ENCODE measurements around the gene ZBTB45.
"Not testable (repeated sequence)": the region's sequence is repeated elsewhere in the genome, so short reads cannot be mapped to it uniquely, and the experiment has no call there.

ZBTB45 gene

DNA sequence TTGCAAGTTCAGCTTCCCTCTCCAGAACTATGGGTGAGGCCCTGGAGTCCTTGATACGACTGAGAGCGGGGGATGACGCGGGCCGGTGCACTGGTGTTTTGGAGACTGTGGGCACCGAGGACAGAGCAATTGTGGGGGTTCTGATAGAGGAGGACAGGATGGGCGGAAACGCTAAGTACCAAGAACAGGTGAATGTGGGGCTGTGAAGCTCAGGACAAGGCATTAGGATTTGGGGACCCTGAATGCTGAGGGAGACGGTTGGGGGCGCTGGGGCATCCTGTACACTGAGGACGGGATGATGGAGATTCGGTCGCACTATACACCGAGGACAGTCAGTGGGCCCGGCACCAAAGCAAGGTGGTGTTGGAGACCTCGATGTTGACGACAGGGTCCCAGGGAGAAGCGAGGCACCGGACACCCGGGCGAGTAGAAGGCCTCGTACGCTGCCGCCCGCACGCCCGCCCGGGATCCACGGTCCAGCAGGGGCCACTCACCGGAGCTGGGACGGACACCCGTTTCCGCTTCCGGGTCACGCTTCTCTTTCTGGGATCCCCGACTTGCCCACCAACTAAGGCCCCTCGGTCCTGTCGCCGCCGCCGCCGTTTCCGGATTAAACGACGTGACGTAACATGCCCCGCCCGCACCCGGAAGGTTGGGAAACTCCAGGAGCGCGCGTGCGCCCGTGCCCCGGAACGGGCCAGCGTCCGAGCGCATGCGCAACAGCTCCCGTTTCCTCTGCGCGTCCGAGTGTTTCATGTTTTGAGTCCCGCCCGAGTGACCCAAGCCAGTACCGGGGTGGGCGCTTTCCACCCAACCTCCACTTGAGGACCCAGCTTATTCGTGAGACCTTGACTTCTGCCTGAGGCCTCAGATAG is 35.1 kb upstream of the ZBTB45 start, which contains the start of gene CHMP2A:
Gene CHMP2A (minus strand): TSS at position 612 of the 875 bp plus-strand sequence. CDS start 893 bp downstream, outside the sequence.
- no peak for DNase-seq

DNA sequence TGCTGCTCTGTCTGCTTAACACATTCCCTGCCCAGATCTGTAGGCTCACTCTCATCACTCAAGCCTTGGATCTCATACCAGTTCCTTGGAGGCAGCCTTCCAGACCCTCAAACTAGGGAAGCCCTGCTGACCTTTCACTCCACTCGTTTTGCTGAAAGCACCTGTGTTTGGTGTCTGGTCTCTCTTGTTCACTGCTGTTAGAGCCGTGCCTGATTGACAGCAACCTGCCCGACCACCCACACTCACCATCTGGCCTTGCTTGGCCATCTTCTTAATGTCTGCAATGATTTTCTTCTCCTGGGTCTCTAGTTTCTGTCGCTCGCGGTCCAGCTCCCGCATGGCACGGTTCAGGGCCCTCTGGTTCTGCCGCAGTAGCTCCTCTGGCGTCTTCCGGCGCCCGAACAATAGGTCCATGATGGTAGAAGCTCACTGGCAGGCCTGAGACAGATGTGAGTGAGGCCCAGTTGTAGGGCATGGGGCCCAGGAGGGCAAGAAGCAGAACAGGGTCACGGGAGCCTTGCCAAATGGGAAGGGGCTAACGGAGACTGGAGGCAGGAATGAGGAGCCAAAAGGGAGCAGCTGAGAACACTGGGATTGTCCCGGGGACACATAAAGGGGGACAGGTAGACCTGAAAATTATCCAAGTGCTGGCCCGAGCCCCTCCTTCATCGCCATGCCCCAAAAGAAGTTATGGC is 34.3 kb upstream of the ZBTB45 start:
- no peak for DNase-seq

DNA sequence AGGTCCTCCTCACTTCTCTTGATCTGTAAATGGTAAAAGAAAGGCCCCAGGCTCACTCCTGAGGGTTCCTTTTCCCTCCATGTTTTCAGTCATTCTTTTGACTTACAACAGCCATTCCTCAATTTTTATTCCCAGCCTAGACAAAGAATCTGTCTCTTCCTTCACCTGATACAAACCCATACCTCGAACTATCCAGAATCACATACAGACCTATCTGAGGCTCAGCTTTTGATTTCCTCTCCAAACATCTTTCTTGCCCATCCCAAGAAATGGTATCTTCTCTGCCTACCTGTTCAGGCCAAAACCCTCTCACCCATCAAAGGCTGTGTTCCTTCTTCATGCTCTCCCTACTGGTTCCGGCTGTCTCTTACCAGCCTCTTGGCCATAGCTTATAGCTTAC is 33.0 kb upstream of the ZBTB45 start:
- no peak for DNase-seq

DNA sequence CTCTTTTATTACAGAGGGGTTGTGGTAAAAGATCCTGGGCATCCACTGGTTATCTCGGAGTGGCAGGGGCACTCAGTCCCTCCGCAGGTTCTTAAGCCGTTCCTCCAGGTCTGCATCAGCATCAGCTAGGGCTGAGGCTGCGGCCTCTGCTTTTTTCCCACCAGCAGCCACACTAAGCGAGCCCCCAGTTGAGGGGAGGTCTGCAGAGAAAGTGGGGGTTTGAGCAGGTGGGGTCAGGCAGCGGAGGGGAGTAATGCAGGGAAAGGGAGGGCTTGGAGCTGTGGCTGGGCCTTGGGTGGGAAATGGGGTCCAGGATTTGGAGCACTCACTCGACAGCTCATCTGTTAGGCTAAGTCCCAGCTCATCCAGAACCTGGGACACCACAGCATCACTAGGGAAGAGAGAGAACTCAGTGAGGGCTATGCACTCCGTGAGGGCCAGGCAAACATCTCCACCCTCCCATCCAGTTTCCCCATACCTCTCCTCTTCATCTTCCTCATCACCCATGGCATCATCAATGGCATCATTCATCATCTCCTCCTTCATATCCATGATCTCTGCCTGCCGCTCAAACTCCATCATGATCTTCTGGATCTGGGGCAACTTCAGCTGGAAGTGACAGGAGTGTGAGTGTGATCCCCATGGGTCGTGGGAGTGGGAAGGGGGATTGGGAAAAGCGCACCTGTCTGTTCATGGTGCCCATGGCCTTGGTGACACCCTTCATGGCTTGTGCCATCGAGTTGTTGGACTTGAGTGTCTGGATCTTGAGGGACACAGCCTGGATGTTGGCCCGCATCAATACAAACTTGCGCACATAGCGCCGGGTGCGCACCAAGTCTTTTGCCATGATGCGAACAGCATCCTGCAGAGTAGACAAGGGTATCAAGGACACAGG is 32.2 kb upstream of the ZBTB45 start:
- DNase-seq, result no peak

DNA sequence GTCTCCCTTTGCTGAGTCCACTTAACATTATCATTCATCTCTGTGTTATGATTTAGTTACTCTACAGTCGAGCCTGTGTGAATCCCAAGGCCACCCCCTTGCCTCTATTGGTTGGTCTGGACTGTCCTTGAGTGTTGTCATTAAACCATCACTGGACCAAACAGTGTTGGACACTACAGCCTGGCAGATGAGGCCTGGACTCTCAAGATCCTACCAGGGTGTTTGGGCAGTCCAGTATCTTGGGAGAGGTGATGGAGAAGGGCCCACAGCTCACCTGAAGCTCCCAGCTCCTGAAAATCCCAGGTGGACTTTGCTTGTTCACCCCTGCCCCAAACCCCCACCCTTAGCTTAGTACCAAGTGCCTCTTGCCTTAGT is 31.5 kb upstream of the ZBTB45 start:
- DNase-seq, result no peak

DNA sequence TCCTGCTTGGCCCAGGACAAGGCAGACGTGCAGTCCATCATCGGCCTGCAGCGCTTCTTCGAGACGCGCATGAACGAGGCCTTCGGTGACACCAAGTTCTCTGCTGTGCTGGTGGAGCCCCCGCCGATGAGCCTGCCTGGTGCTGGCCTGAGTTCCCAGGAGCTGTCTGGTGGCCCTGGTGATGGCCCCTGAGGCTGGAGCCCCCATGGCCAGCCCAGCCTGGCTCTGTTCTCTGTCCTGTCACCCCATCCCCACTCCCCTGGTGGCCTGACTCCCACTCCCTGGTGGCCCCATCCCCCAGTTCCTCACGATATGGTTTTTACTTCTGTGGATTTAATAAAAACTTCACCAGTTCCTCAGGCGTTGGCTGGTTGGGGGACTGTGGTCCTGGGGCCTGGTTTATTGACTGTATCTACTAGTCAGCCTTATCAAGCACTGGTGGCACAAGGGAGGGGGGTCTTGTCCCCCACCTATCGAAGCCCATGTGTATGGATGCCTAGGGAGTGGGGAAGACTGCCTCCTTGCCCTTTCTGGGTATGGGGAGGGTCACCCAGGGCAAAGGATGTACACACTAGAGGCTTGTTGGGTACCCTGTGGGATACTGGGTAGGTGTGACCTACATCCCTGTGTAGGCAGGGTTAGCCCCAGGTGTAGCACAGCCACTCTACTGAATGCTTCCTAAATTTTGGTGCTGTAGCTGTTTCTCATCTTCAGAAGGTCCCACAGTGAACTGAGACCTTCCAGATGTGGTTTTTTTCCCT is 30.9 kb upstream of the ZBTB45 start:
- no peak for DNase-seq

DNA sequence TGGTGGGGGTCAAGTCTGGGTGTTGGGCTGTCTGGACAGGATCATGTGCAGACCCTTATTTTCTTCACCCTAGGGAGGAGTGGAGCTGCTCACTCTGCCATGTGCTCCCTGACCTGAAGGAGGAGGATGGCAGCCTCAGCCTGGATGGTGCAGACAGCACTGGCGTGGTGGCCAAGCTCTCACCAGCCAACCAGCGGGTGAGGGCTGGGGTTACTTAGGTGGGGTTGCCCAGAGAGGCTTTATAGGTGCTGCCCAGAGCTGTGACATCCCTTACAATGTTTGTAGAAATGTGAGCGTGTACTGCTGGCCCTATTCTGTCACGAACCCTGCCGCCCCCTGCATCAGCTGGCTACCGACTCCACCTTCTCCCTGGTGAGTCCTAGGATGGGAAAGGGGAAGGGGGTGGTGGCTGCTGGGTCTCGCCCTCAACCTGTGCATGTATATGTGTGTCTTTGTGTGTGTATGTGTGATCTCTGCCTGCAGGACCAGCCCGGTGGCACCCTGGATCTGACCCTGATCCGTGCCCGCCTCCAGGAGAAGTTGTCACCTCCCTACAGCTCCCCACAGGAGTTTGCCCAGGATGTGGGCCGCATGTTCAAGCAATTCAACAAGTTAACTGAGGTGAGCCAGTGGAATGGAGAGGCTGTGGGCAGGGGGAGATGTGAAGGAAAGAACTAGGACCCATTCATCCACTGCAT is 30.2 kb upstream of the ZBTB45 start:
- DNase-seq, result no peak

DNA sequence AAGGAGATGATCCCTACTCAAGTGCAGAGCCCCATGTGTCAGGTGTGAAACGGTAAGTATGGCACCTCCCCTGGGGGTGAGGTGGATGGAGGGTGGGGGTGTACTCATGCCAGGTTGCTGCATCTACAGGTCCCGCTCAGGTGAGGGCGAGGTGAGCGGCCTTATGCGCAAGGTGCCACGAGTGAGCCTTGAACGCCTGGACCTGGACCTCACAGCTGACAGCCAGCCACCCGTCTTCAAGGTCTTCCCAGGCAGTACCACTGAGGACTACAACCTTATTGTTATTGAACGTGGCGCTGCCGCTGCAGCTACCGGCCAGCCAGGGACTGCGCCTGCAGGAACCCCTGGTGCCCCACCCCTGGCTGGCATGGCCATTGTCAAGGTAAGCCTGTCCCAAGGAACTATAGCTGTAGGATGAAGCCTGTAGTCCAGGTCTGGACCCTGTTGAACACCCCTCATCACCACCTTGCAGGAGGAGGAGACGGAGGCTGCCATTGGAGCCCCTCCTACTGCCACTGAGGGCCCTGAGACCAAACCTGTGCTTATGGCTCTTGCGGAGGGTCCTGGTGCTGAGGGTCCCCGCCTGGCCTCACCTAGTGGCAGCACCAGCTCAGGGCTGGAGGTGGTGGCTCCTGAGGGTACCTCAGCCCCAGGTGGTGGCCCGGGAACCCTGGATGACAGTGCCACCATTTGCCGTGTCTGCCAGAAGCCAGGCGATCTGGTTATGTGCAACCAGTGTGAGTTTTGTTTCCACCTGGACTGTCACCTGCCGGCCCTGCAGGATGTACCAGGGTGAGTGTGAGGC is 29.5 kb upstream of the ZBTB45 start:
- no peak for DNase-seq

DNA sequence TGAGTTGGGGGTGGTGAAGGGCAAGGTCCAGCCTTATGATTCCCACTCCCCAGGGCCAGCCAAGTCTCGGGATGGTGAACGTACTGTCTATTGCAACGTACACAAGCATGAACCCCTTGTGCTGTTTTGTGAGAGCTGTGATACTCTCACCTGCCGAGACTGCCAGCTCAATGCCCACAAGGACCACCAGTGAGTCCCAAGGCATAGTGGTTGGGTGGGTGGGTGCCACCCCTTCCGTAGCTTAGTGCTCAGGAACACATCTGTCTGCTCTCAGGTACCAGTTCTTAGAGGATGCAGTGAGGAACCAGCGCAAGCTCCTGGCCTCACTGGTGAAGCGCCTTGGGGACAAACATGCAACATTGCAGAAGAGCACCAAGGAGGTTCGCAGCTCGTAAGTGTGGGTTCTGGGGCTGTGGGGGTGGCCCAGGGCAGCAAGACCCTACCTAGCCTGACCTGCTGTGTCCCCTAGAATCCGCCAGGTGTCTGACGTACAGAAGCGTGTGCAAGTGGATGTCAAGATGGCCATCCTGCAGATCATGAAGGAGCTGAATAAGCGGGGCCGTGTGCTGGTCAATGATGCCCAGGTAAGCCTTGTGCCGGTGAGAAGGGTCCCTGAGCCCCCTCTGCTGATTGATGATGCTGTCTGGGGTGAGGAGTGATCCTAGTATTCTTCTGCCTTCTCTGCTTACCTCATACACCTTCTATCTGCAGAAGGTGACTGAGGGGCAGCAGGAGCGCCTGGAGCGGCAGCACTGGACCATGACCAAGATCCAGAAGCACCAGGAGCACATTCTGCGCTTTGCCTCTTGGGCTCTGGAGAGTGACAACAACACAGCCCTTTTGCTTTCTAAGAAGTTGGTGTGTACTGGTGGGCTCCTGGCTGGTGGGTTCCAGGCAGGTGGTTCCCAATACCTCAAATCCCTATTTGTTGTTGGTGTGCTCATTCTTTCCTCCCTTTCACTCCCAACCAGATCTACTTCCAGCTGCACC is 28.0 kb upstream of the ZBTB45 start:
- no peak for DNase-seq

DNA sequence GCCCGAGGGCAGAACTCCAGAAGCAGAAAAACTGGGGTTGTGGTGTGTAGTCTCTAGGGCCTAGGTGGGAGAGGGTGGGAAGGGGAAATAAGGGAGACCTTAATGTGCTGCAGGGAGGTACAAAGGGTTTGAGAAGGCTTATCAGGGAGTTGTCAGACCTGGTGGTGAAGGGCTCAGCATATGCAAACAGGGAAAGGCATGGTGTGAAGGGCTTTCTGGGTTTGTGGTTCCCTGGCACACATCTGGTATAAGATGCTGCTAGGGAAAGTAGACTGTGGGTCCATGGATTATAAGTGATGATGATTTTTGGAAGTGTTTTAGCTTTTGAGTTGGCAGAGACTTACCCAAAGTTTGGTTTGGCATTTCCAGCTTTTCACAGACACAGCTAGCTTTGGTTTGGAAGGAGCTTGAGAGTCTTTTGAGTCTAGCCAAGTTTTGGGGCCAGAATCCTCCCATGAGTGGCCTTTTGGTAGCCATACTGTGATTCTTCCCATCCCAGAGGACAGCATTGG is 26.5 kb upstream of the ZBTB45 start:
- no peak for DNase-seq

DNA sequence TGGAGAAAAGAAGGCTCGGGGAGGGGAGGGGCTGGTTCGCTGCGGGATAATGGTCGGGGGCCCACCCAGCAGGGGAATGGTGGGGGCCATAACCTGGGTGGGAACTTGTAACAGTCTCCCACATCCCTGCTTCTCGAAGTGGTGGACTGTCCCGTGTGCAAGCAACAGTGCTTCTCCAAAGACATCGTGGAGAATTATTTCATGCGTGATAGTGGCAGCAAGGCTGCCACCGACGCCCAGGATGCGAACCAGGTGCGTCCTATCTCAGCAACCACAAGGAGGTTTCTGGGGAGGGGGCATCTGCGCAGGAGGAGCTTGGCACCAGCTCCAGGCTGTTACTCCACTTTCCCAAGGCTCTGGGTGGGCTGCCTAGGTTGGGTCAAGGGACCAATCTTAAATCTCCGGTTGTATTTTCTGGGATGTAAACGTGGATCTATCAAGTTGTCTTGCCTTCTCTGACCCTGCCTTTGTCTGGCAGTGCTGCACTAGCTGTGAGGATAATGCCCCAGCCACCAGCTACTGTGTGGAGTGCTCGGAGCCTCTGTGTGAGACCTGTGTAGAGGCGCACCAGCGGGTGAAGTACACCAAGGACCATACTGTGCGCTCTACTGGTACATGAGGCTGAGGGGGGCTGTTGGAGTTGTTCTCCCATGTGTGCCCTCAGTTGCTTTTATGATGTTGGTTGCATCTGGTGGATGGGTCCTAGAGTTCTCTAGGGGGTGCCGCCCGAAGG is 25.8 kb upstream of the ZBTB45 start:
- DNase-seq, result no peak

DNA sequence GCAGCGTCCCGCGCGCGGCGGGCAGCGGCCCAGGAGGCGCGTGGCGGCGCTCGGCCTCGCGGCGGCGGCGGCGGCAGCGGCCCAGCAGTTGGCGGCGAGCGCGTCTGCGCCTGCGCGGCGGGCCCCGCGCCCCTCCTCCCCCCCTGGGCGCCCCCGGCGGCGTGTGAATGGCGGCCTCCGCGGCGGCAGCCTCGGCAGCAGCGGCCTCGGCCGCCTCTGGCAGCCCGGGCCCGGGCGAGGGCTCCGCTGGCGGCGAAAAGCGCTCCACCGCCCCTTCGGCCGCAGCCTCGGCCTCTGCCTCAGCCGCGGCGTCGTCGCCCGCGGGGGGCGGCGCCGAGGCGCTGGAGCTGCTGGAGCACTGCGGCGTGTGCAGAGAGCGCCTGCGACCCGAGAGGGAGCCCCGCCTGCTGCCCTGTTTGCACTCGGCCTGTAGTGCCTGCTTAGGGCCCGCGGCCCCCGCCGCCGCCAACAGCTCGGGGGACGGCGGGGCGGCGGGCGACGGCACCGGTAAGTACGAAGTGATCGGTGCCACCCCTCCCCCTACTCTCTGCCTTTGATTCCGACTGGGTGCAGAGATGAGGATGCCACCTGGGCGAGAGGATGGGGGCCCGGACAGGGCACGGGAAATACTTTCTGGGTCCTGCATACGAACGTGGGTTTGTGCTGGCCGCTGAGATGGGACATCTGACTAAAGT is 25.1 kb upstream of the ZBTB45 start:
- DNase-seq, result no peak

DNA sequence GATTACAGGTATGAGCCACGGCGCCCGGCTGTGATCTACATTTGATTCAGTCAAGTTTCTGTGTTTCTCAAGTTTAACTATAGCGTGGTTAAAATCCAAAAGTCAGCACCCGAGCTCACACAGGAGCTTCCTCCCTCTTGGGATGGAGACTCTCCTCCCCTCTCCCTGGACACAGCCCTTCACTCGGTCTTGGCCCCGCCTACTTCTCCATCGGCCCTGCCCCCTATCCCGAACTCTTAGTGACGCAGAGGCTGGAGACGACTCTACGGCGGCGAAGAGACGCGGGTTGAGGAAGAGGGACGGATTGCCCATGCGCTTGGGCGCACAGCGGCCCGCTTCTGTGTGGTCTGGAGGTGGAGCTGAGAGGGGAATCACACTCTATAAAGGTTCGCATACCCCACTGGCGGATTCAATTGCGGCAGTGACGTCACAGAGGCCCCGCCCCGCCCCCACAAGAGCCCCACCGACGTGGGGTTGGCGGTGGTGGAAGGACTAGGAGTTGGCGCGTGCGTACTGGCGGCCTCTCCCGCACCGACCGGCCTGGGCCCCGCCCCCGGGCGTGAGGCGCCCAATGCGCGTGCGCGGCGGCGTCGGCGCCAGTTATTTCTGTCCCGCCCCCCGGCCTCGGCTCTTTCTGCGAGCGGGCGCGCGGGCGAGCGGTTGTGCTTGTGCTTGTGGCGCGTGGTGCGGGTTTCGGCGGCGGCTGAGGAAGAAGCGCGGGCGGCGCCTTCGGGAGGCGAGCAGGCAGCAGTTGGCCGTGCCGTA is 24.4 kb upstream of the ZBTB45 start, which contains the start of gene TRIM28:
Gene TRIM28 (plus strand): TSS at position 239 of the 765 bp plus-strand sequence. CDS start 694 bp downstream, outside the sequence.
- no peak for DNase-seq

DNA sequence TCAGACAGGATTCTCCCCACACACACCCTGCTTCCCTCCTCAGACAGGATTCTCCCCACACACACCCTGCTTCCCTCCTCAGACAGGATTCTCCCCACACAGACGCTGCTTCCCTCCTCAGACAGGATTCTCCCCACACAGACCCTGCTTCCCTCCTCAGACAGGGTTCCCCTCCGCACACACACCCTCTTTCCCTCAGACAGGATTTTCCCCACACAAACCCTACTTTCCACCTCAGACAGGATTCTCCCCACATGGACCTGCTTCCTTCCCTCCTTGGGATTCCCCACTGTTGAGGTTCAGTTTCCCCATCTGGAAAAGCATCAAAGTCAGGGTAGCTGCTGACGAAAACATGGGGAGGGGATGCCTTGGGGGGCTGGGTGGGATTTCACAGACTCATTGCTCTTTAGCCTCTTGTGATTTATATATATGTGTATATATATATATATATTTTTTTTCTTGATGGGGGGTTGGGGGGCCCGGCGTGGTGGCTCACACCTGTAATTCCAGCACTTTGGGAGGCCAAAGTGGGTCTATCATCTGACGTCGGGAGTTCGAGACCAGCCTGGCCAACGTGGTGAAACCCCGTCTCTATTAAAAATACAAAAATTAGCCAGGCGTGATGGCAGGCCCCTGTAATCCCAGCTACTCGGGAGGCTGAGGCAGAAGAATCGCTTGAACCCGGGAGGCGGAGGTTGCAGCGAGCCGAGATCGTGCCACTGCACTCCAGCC is 23.2 kb upstream of the ZBTB45 start:
- not testable (repeated sequence) for DNase-seq

DNA sequence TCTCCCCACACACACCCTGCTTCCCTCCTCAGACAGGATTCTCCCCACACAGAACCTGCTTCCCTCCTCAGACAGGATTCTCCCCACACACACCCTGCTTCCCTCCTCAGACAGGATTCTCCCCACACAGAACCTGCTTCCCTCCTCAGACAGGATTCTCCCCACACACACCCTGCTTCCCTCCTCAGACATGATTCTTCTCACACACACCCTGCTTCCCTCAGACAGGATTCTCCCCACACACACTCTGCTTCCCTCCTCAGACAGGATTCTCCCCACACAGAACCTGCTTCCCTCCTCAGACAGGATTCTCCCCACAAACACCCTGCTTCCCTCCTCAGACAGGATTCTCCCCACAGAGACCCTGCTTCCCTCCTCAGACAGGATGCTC is 19.6 kb upstream of the ZBTB45 start:
- DNase-seq, result not testable (repeated sequence)

Data from NCI-H1048 (cell line).